Thyroid gland (tissue), 4 donors: ENCODE data around the gene VPS51. TPM values are rescaled to one million over a fixed set of nuclear protein-coding genes. Genes with fewer than 3 reads are reported as not detected.

Source experiments
- DNase-seq, 2 donors: peaks; one replicate each; pipeline ENCODE4 v3.0.0-alpha.2; 2019
- H3K27ac ChIP-seq, 3 donors: fragments of 200-600 bp; sonication (generic); 1 replicate in 2 of 3; 2 replicates in 1 of 3; pipeline ENCODE4 v1.5.1; 2016 to 2019; ENCODE audit warnings: mild to moderate bottlenecking in 1 of 3, moderate library complexity in 1 of 3
- H3K27me3 ChIP-seq: fragments of 200-600 bp; sonication (generic); one replicate; pipeline ENCODE4 v1.5.1; 2019
- H3K36me3 ChIP-seq, 2 donors: fragments of 200-600 bp; sonication (generic); one replicate each; pipeline ENCODE4 v1.5.1; 2016 to 2019
- H3K4me1 ChIP-seq, 2 donors: fragments of 200-600 bp; sonication (generic); one replicate each; pipeline ENCODE4 v1.5.1; 2017 to 2019
- H3K4me3 ChIP-seq, 3 donors: fragments of 200-600 bp; sonication (generic); replicated peaks in 1 of 3; 1 replicate in 2 of 3; 2 replicates in 1 of 3; pipeline ENCODE4 v1.5.1; 2016; ENCODE audit warnings: mild to moderate bottlenecking in 1 of 3
- H3K9me3 ChIP-seq: fragments of 200-600 bp; sonication (generic); one replicate; pipeline ENCODE4 v1.5.1; 2017
- POLR2A ChIP-seq, 2 donors: fragments of 450-650 bp; IDR thresholded peaks; one replicate each; pipeline ENCODE4 v1.6.1; 2017; ENCODE audit warnings: antibody characterized with exemption in 2 of 2, mild to moderate bottlenecking in 2 of 2, moderate library complexity in 1 of 2
- WGBS, 2 donors: methylation state at CpG; one replicate each; pipeline ENCODE4 v1.1.5; 2017; 5-methylcytosine and 5-hydroxymethylcytosine counted together
- intact Hi-C: fragments of 100-400 bp; cut with DNase I; formaldehyde crosslinking; loops from one replicate; pipeline ENCODE4 v1.15.1; 2023
- total RNA-seq, 4 donors: library from RNA; depleted of rRNA; stranded (reverse); fragments of >200 nt; gene quantifications; one replicate each; pipeline ENCODE4 v1.2.3, GENCODE V29; 2016
- TF ChIP-seq, protein P1 (sequence below), 6 experiments: fragments of 200-600 bp in 3 of 6; fragments of 450-650 bp in 3 of 6; sonication (generic) in 3 of 6; IDR thresholded peaks; one replicate each; pipeline ENCODE4 v1.5.1; 2016 to 2019; ENCODE audit warnings: antibody characterized with exemption in 6 of 6, mild to moderate bottlenecking in 2 of 6, inconsistent platforms in 1 of 6, moderate library complexity in 1 of 6

The VPS51 gene
- total RNA-seq, 4 donors from 2014 or later = 222 to 608 (median 469) TPM

DNA sequence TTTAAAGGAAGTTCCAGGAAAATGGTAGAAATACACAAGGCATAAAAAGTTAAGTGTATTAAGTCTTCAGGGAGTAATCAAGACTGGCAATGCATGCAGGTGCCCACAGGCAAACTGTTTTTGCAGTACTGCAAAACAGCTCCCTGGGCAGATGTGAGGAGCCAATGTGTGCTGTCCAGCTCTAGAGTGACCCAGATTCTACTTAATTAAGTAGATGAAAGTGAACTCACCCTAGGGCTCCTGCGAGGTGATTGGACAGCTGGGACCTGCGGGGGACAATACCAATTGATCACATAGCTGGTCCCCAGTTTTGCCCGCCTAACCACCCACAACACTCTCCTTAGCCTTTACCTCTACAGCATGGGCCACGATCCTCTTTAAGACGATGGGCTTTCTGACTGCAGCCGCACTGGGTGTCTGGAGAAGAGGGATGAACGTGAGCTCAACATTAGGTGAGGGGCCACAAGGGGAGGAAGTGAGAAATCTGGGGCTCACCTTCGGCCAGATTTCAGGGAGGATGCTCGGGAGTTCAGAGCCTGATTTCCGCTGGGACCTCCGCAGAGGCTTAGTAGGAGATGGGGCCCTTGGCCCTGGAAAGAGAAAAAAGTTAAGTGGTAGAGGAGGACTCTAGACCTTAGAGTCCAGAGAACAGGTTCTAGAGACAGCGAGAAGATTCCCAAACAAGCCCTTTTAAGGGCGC, 12.7 kb upstream of the VPS51 start:
- Histone ChIP-seq H3K27ac (peak overlapping the region in 1 of 3 donors; percentile 87), H3K4me3 (peak overlapping the region in 2 of 3 donors; percentile 56 to 82), H3K36me3 (peaks cover 7 to 22% of the 10 kb centered on the region in 2 donors), H3K27me3 (no peaks in the 10 kb centered on the region), H3K4me1 (peaks cover 8 to 17% of the 10 kb centered on the region in 2 donors), H3K9me3 (no peaks in the 10 kb centered on the region)
- intact Hi-C loops = no loop called here
- DNase-seq = no peak
- no peak for TF ChIP-seq POLR2A (IDR thresholded peaks at IDR 0.05)
- WGBS, 2 donors = 2 to 3% methylated on average over 12 of the region's 13 CpGs

DNA sequence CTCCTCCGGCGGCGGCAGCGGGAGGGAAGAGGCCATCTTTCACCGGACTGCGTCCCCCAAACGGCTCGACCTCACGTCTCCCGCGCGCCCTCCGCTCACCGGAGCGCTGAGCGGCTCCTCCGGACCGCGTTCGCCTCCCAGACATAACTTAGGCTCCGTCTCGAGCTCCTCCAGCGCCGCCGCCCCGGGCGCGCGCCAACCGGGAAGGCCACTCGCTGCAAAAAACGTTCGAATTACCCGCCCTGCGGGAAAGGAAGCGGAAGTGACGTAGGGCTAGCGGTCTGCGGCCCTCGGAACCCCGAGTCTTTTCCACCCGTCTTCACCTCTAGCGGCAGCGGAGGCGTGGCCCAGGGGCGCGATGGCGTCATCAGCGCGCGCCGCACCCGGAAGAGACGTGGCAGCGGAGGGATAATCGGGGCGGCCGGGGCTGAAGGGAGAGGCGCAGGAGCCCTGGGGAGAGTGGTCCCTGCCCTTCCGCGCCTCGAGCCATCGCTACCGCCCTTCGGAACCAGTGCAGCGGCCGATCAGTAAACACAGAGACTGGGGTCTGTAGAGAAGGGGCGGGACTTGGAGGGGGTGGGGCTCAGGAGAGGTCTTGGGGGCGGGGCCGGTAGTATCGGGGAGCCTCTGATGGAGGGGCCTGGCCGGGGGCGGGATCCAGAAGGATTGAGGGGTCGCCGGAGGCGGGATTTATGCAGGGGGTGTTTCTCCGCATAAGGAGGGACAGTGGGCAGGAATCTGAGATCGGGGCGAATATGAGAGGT, 12.0 kb upstream of the VPS51 start, which contains the start of the genes CDCA5 and ZFPL1:
CDCA5 (minus strand) TSS at position 207 of the 764 bp plus-strand sequence; CDS start at position 145, 62 bp downstream.
ZFPL1 (plus strand) TSS at position 389 of the 764 bp plus-strand sequence. CDS start 477 bp downstream, outside the sequence.
- intact Hi-C loops = loop anchor here (2.0 kb wide), 1 partner anchor 69 kb away; the partner anchor contains the start of gene ARL2
- H3K27me3 ChIP-seq = no peaks in the 10 kb centered on the region
- H3K4me1 ChIP-seq = peaks cover 8 to 17% of the 10 kb centered on the region in 2 donors
- H3K36me3 ChIP-seq = peaks cover 7 to 22% of the 10 kb centered on the region in 2 donors
- DNase-seq = peak; percentile 94
- WGBS, 2 donors = 1 to 2% methylated on average over 46 to 51 of the region's 79 CpGs
- H3K4me3 ChIP-seq = peak within 1 kb of the TSS; percentile 44 to 82 (median 56)
- H3K27ac ChIP-seq = peak within 1 kb of the TSS; percentile 84 to 92 (median 87)
- no peaks in the 10 kb centered on the region for H3K9me3 ChIP-seq
- TF ChIP-seq POLR2A (IDR thresholded peaks at IDR 0.05) = peak in 1 of 2 donors; percentile 70
- TF ChIP-seq, protein P1, sequence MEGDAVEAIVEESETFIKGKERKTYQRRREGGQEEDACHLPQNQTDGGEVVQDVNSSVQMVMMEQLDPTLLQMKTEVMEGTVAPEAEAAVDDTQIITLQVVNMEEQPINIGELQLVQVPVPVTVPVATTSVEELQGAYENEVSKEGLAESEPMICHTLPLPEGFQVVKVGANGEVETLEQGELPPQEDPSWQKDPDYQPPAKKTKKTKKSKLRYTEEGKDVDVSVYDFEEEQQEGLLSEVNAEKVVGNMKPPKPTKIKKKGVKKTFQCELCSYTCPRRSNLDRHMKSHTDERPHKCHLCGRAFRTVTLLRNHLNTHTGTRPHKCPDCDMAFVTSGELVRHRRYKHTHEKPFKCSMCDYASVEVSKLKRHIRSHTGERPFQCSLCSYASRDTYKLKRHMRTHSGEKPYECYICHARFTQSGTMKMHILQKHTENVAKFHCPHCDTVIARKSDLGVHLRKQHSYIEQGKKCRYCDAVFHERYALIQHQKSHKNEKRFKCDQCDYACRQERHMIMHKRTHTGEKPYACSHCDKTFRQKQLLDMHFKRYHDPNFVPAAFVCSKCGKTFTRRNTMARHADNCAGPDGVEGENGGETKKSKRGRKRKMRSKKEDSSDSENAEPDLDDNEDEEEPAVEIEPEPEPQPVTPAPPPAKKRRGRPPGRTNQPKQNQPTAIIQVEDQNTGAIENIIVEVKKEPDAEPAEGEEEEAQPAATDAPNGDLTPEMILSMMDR (IDR thresholded peaks at IDR 0.05) = no peak

DNA sequence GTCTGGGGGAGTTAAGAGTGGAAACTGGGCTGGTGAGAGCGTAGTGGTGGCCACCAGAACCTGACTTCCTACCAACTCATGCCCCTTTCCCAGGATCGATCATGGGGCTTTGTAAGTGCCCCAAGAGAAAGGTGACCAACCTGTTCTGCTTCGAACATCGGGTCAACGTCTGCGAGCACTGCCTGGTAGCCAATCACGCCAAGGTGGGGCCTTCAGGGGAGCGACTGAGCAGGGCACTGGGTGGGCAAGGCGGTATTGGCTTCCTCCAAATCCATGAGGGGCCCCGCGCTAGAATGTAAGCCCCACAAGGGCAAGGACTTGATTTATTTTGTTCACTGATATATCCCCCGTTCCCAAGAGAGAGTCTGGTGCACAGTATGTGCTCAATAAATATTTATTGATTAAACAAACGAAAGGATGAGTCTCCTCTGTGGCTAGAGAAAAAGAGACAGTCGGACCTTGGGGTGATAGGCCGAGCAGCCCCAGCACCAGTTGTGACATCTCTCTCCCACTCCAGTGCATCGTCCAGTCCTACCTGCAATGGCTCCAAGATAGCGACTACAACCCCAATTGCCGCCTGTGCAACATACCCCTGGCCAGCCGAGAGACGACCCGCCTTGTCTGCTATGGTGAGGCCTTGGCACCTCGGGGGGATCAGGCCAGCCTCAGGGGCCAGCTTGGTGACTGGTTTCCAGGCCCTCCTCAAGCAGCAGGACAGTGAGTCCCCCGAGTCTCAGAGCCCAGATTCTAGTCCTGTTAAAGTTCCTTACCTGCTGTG, 11.2 kb upstream of the VPS51 start:
- Histone ChIP-seq H3K36me3 (peaks cover 7 to 22% of the 10 kb centered on the region in 2 donors), H3K9me3 (no peaks in the 10 kb centered on the region), H3K27ac (peak overlapping the region in 2 of 3 donors; percentile 87 to 92), H3K4me3 (peak overlapping the region; percentile 44 to 82 (median 56)), H3K4me1 (peaks cover 8 to 17% of the 10 kb centered on the region in 2 donors), H3K27me3 (no peaks in the 10 kb centered on the region)
- 43 to 65% methylated on average over 18 to 22 of the region's 23 CpGs for WGBS, 2 donors
- intact Hi-C loops = loop anchor here (2.0 kb wide), 1 partner anchor 70 kb away; the partner anchor contains the start of gene ARL2
- TF ChIP-seq POLR2A (IDR thresholded peaks at IDR 0.05) = no peak
- TF ChIP-seq, protein P1 (IDR thresholded peaks at IDR 0.05) = no peak
- DNase-seq = no peak

DNA sequence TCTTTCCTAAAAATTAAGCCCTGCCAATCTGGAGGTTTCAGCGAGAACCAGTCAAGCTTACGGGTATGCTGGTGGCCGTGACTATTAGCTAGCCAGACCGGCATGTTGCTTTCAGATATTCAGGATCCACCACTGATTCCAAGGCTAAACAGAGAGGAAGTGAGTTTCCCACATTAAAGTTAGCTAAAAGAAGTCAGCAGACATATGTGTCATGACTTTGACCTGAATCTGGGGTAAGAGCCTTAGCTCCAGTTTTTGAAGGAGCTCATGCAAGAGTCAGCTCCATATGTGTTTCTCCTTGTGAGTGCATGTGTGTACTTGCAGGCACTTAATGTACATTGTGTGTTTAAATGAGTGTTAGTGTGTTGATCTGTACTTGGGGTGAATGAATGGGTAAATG, 10.6 kb upstream of the VPS51 start:
- Histone ChIP-seq H3K4me3 (no peak overlapping the region), H3K27ac (no peak overlapping the region), H3K4me1 (peaks cover 8 to 17% of the 10 kb centered on the region in 2 donors), H3K36me3 (peaks cover 7 to 22% of the 10 kb centered on the region in 2 donors), H3K27me3 (no peaks in the 10 kb centered on the region), H3K9me3 (no peaks in the 10 kb centered on the region)
- WGBS, 2 donors = 95% methylated on average over 4 of the region's 4 CpGs
- DNase-seq = no peak
- TF ChIP-seq, protein P1 (IDR thresholded peaks at IDR 0.05) = no peak
- no peak for TF ChIP-seq POLR2A (IDR thresholded peaks at IDR 0.05)
- intact Hi-C loops = loop anchor here (2.0 kb wide), 1 partner anchor 71 kb away; the partner anchor contains the start of gene ARL2

DNA sequence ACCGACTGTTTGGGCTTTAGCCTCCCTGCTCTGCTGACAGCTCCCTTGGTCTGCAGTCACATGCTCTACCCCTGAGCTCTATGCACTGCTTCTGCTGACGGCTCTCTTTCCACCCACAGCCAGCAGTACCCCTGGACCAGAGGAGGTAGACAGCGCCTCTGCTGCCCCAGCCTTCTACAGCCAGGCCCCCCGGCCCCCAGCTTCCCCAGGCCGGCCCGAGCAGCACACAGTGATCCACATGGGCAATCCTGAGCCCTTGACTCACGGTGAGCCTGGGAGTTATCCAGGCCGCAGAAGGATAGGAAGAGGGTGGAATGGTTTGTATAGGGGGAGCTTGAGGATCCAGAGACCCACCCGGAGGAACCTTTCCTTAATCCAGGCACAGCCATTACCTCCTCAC, 9.2 kb upstream of the VPS51 start:
- H3K36me3 ChIP-seq = peaks cover 7 to 22% of the 10 kb centered on the region in 2 donors
- intact Hi-C loops = no loop called here
- WGBS, 2 donors = 89 to 91% methylated on average over 8 to 9 of the region's 9 CpGs

More for the DNA sequence above, 9.2 kb upstream of the VPS51 start:
- no peak overlapping the region for H3K4me3 ChIP-seq
- H3K27ac ChIP-seq = no peak overlapping the region
- H3K4me1 ChIP-seq = peaks cover 8 to 17% of the 10 kb centered on the region in 2 donors
- H3K9me3 ChIP-seq = no peaks in the 10 kb centered on the region
- TF ChIP-seq, protein P1 (IDR thresholded peaks at IDR 0.05) = no peak
- TF ChIP-seq POLR2A (IDR thresholded peaks at IDR 0.05) = no peak
- no peaks in the 10 kb centered on the region for H3K27me3 ChIP-seq
- no peak for DNase-seq
